G401 (cell line): ENCODE results near the gene FOXQ1. TPM values are rescaled to one million over a fixed set of nuclear protein-coding genes. Genes with fewer than 3 reads are reported as not detected.
"Not testable (repeated sequence)": the region's sequence is repeated elsewhere in the genome, so short reads cannot be mapped to it uniquely, and the experiment has no call there.

Experiments
- DNase-seq: peaks from one replicate; pipeline ENCODE4 v3.0.0-alpha.2; 2015; ENCODE audit warnings: low spot score
- in situ Hi-C: cut with HindIII; loops from 2 replicates; pipeline ENCODE4 v1.10.0; 2016; ENCODE audit warnings: low sequenced_read_pairs, mixed read lengths
- total RNA-seq: library from RNA; depleted of rRNA; stranded (reverse); fragments of >200 nt; shearing (Covaris generic); gene quantifications from 2 replicates; pipeline ENCODE4 v1.2.3, GENCODE V29; 2014; rRNA removed

The FOXQ1 gene
- total RNA-seq, 1 experiment from 2014 or later, result not detected

GRCh38 chr6:1347161-1347560 is 35.3 kb downstream of the FOXQ1 start:
- in situ Hi-C loops, result no loop called here
- no peak for DNase-seq

DNA sequence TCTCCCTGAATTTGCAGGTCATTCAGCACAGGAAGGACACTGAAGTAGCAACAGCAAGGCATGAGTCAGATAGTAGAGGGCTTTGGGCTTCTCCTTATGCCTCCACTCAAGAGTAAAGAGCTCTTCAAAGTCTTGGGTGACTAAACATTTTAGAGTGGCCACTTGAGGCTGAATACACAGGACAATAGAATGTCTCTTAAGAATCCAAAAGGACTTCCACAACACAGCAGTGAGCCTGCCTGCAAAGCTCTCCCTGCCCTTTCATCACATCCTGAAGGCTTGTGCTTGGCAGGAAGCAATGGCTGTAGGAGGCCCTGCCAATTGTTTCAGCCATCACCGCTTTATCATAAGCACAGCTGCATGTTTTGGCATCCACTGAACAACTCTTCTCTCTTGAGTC is 36.8 kb downstream of the FOXQ1 start:
- in situ Hi-C loops, result no loop called here
- DNase-seq, result no peak

- DNase-seq, result no peak
- in situ Hi-C loops, result no loop called here
Observed at GRCh38 chr6:1349655-1350054, 37.8 kb downstream of the FOXQ1 start.

DNA sequence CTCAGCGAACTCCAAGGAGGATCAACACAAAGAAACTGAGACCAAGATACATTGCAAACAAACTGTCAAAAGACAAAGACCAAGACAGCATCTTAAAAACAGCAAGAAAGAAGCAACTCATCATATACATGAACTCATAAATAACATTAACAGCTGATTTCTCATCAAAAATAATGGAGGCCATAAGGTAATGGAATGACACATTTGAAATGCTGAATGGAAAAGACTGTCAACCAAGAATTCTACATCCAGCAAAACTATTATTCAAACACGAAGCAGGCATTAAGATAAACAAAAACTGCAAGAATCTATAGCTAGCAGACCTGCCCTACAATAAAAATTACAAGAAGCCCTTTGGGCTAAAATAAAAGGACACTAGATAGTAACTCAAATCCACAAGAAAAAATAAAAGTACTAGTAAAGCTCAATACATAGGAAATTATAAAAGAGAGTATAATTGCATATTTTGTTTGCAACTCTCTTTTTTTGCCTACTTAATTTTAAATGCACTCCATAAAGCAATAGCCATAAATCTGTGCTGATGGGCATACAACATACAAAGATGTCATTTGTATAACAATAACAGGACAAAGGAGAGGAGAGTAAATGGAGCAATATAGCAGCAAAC is 39.6 kb downstream of the FOXQ1 start:
- no peak for DNase-seq
- in situ Hi-C loops, result no loop called here

DNA sequence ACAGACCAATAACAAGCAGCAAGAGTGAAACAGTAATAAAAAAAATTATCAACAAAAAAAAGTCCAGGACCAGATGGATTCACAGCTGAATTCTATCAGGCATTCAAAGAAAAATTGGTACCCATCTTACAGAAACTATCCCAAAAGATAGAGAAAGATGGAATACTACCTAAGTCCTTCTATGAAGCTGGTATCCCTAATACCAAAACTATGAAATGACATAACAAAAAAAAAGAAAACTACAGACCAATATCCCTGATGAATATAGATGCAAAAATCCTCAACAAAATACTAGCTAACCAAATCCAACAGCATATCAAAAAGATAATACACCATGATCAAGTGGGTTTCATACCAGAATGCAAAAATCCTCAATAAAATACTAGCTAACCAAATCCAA is 43.2 kb downstream of the FOXQ1 start:
- DNase-seq, in situ Hi-C loops: not testable (repeated sequence)

DNA sequence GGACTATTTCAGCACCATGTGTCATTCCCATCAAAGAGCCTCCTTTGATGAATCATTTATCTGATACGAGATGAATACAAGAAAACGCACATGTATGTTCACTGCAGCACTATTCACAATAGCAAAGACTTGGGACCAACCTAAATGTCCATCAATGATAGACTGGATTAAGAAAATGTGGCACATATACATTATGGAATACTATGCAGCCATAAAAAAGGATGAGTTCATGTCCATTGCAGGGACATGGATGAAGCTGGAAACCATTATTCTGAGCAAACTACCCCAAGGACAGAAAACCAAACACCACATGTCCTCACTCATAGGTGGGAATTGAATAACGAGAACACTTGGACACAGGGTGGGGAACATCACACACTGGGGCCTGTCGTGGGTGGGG is 49.8 kb downstream of the FOXQ1 start:
- in situ Hi-C loops, DNase-seq: not testable (repeated sequence)

DNA sequence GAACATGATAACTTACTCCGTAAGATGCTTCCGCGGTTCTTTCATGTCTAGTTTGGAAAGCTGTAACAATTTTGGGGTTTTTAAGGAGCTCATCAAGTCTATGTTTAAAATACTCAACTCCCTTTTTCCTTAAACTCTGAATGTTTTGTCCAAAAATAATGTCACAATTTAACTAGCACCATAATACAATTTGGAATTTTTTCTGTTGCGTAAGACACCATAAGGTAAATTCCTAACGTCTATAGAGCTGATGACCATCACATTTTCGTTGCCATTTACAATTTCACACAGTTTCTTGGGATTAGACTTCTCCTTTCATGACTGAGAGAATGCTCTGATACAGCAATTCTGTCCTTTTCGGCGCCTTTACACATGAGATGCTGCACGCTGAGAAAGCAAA is 50.7 kb downstream of the FOXQ1 start:
- DNase-seq, result no peak
- in situ Hi-C loops, result no loop called here

GRCh38 chr6:1363298-1363697 is 51.4 kb downstream of the FOXQ1 start:
- no peak for DNase-seq
- in situ Hi-C loops, result no loop called here

DNA sequence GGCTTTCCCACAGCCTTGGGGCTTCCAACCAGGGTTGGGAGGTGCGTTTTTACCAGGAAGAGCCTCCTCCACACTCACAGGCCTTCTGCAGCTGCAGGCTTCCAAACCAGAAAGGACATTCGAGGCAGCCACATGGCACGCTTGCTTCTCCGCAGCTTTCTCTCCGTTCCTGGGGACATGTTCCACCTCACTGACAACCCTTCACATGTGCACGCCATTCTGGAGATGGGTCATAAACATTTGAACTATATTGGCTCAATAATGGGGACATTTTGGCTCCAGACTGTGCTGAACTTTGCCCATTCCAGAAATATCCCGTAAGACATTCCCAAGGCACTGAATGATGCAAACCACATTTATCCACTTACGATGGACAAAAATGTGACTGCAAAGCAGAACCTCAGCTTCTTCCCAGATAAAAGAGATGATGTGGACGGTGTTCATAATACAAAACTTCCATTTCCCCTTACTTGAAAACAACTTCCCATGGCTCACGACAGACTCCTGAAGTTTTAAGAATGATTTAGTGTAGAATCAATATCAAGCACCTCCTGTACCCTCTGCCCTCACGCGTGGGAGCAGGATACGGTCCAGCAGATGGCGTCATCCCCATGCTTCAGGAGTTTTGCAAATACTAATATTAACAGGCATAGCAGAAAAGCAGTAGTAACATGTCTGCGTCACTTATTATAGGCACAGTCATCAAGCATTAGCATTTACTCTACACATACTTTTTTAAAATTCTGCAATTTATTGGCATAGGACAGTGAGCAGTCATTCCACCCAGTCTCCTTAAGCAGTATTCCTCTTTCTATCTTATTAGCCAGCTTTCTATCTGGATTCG is 52.1 kb downstream of the FOXQ1 start:
- DNase-seq, result no peak
- in situ Hi-C loops, result no loop called here

Other genes with a start within 250 kb of the FOXQ1 start
- gene FOXF2, start 77.5 kb downstream of the FOXQ1 start, total RNA-seq, result 0.68 TPM in 1 of 2 replicates, not detected in the other